ENCODE measurements around the gene SARDH.

SARDH gene

GRCh38 chr9:133733796-133734533 lies 4.2 kb downstream of the SARDH start:
- H3K27ac ChIP-seq: no peak overlapping the region
- no peak overlapping the region for H3K4me3 ChIP-seq (ENCODE audit: low read depth, low read length)
- in situ Hi-C loops (cut with HindIII; ENCODE audit: low pct_ligation_motif_present, low sequenced_read_pairs): no loop called here
- H3K36me3 ChIP-seq (replicated peaks): no peaks in the 10 kb centered on the region
- no peaks in the 10 kb centered on the region for H3K27me3 ChIP-seq (replicated peaks)
- TF ChIP-seq CTCF (IDR thresholded peaks at IDR 0.05; ENCODE audit: low read depth, low read length, missing control alignments): no peak
- DNase-seq: no peak

DNA sequence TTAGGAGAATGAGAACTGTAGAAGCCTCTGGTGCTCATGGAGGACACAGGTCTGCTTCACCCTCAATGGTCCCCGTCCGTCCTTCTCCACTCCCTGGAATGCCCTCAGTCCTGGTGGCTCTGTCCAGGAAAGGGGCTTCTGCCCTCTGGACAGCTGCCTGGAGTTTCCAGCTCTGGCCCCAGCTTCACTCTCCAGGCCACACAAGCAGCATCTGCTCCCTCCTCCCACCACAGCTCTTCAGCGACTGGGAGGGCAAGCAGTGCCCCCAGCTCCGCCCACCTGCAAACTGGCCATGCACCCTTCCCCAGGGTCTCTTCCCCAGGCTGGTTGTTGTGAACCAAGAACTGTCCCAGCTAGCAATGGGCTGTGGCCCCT lies 4.7 kb downstream of the SARDH start:
- no peaks in the 10 kb centered on the region for H3K27me3 ChIP-seq (replicated peaks)

DNA sequence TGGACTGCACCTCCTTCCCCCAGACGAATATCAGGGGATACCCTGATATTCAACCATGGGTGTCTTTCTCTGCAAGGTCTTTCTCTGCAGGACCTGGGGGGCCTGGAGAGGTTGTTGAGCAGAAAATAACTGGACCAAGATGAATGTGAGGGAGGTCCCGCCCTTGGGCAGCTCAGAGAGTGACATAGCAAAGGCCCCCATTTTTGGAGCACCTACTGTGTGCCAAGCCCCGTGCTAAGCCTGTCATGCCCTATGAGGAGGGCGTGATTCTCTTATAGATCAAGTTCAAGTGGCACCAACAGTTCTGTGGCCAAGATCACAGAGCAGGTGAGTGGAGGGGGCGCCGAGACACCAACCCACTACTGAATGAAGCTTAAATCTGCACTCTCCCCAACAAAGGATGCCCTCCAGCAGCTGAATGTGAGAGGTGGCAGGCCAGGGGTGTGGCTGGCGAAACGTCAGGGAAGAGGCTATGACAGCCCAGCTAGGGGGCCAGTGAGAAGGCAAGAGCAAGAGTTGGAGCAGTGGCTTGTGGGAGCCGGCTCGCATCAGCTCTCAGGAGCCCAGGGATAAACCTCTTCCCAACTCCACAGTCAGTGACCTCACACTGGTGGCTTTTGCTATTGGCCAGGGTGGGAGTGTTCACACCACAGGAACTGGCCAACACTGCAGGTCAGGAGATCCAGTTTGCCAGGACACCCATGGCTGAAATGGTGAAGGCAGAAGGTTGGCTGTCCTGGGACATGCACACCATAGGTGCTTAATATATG lies 5.3 kb downstream of the SARDH start:
- DNase-seq: no peak
- H3K36me3 ChIP-seq (replicated peaks): no peaks in the 10 kb centered on the region
- in situ Hi-C loops (cut with HindIII; ENCODE audit: low pct_ligation_motif_present, low sequenced_read_pairs): no loop called here
- H3K4me3 ChIP-seq (ENCODE audit: low read depth, low read length): no peak overlapping the region
- H3K27ac ChIP-seq: no peak overlapping the region
- H3K27me3 ChIP-seq (replicated peaks): no peaks in the 10 kb centered on the region
- no peak for TF ChIP-seq CTCF (IDR thresholded peaks at IDR 0.05; ENCODE audit: low read depth, low read length, missing control alignments)

More for the DNA sequence above, 4.7 kb downstream of the SARDH start:
- no peak overlapping the region for H3K4me3 ChIP-seq (ENCODE audit: low read depth, low read length)
- no peak for DNase-seq
- no peaks in the 10 kb centered on the region for H3K36me3 ChIP-seq (replicated peaks)
- no peak for TF ChIP-seq CTCF (IDR thresholded peaks at IDR 0.05; ENCODE audit: low read depth, low read length, missing control alignments)
- in situ Hi-C loops (cut with HindIII; ENCODE audit: low pct_ligation_motif_present, low sequenced_read_pairs): no loop called here
- no peak overlapping the region for H3K27ac ChIP-seq

GRCh38 chr9:133731876-133732638 lies 6.1 kb downstream of the SARDH start:
- Histone ChIP-seq H3K36me3 (replicated peaks) (no peaks in the 10 kb centered on the region), H3K27me3 (replicated peaks) (no peaks in the 10 kb centered on the region), H3K4me3 (ENCODE audit: low read depth, low read length) (no peak overlapping the region), H3K27ac (no peak overlapping the region)
- no peak for TF ChIP-seq CTCF (IDR thresholded peaks at IDR 0.05; ENCODE audit: low read depth, low read length, missing control alignments)
- DNase-seq: peak; percentile 61
- in situ Hi-C loops (cut with HindIII; ENCODE audit: low pct_ligation_motif_present, low sequenced_read_pairs): no loop called here

DNA sequence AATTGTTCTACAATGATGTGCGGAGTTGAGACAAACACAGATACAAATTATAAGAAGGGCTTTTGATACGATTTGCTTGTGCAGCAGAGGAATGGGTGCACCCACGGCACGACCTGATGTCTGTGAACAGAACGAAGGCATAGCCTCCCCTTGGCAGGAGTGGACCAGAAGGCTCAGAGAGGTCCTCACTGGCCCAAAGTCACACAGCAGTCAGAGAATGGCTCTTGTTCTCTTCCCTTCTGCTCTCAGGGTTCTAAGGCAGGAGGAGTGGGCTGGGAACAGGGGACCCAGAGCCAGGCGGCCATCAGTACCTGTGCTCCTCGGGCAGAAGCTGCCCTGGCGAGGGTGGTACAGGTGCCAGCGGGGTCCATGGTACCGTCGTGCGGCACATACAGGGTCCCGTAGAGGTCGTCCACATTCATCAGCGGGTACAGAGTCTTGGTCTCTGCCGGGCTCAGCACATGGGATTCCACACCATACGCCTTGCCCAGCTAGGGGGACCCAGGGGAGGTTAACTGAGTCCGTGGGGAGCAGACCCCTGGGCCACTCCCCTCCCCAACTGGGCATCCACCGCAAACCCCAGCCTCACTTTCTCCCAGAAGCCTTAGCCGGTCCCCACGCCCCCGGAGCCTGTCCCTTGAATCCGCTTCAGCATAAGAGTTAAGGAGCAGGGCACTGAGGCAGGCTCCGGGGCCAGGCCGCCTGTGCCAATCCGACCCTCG lies 7.0 kb downstream of the SARDH start:
- no peak overlapping the region for H3K4me3 ChIP-seq (ENCODE audit: low read depth, low read length)
- no peaks in the 10 kb centered on the region for H3K27me3 ChIP-seq (replicated peaks)
- H3K36me3 ChIP-seq (replicated peaks): no peaks in the 10 kb centered on the region
- in situ Hi-C loops (cut with HindIII; ENCODE audit: low pct_ligation_motif_present, low sequenced_read_pairs): no loop called here
- no peak for TF ChIP-seq CTCF (IDR thresholded peaks at IDR 0.05; ENCODE audit: low read depth, low read length, missing control alignments)
- DNase-seq: no peak
- no peak overlapping the region for H3K27ac ChIP-seq
